ENCODE measurements around the gene NTN3. TPM values are rescaled to one million over a fixed set of nuclear protein-coding genes. Genes with fewer than 3 reads are reported as not detected.

Gene NTN3
- total RNA-seq, 1 experiment from 2014 or later = not detected

- Histone ChIP-seq H3K27me3 (no peaks in the 10 kb centered on the region), H3K4me3 (no peak overlapping the region), H3K9me3 (no peaks in the 10 kb centered on the region), H3K36me3 (peaks cover 8% of the 10 kb centered on the region)
- no peak for DNase-seq
These were observed 25.4 kb downstream of the NTN3 start for GRCh38 chr16:2496223-2497115.

DNA sequence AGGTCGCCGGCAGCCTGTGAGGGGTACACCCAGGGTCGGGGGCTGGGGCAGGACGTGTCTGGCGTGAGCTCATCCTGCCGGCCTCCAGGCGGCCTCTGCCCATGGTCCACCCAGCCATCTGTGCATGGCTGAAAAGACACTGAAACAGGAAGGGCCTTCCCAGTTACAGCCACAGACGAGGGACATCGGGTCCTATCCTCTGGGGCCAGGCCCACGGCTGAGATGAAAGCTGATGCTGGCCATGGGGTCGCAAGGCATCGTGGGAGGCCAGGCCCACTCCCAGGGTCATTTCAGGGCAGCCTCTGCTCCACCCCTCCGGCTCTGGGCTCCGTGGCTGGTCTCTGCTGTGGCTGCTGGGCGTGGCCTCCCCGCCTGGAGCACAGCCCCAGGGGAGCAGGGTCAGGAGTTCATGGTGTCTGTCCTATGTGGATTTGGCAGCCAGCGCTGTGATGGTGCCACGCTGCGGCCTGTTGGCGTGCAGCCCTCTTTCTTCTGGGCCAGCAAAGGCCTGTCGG lies 26.1 kb downstream of the NTN3 start:
- no peak overlapping the region for H3K4me3 ChIP-seq
- H3K27me3 ChIP-seq = no peaks in the 10 kb centered on the region
- peaks cover 13% of the 10 kb centered on the region for H3K36me3 ChIP-seq
- no peak for DNase-seq
- H3K9me3 ChIP-seq = no peaks in the 10 kb centered on the region

- no peak for DNase-seq
- no peaks in the 10 kb centered on the region for H3K27me3 ChIP-seq
- peaks cover 13% of the 10 kb centered on the region for H3K36me3 ChIP-seq
- H3K9me3 ChIP-seq = no peaks in the 10 kb centered on the region
- no peak overlapping the region for H3K4me3 ChIP-seq
These were observed 26.8 kb downstream of the NTN3 start for GRCh38 chr16:2497695-2498484.

- DNase-seq = no peak
- Histone ChIP-seq H3K4me3 (no peak overlapping the region), H3K27me3 (no peaks in the 10 kb centered on the region)
These were observed 27.6 kb downstream of the NTN3 start for GRCh38 chr16:2498531-2499253.

DNA sequence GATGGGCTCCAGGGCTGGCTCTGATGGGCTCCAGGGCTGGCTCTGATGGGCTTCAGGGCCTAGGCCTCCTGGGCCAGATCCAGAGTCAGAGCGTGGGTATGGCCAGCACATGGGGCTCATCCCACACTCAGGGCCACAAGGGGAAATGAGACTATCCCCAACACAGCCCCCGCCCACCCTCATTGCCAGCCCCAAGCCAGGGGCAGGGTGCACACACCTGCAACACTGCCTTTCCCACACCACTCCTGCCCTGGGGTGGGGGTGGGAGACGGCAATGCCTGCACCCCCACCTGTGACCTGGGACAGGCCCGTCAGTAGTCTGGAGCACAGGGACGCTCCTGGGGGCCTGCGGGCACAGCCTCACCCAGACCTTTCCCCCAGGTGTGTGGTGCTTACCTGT lies 28.4 kb downstream of the NTN3 start:
- Histone ChIP-seq H3K9me3 (no peaks in the 10 kb centered on the region), H3K27me3 (no peaks in the 10 kb centered on the region), H3K4me3 (no peak overlapping the region), H3K36me3 (peaks cover 13% of the 10 kb centered on the region)
- no peak for DNase-seq

More at GRCh38 chr16:2498531-2499253, 27.6 kb downstream of the NTN3 start:
- Histone ChIP-seq H3K36me3 (peaks cover 13% of the 10 kb centered on the region), H3K9me3 (no peaks in the 10 kb centered on the region)

DNA sequence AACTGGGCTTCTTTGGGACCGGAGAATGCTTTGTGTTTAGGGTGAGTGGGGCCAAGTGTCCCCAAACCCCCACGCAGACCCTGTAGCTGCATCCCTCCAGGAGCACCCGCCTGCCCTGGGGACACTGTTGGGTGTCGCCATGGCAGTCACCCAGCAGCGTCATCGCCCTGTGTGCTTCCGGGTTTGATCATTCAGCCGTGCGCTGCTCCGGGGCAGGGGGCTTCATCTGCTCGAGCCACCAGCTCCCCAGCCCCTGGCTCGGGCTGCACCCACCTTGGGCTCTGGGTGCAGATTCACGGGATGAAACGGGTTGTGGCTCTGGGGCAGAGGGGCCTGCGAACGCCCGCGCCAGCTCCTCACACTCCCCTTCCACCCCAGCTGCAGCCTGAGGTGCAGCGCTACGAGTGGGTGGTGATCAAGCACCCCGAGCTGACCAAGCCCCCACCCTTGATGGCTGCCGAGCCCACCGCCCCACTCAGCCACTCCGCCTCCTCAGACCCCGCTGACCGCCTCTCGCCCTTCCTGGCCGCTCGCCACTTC lies 28.9 kb downstream of the NTN3 start:
- Histone ChIP-seq H3K4me3 (no peak overlapping the region), H3K27me3 (no peaks in the 10 kb centered on the region), H3K9me3 (no peaks in the 10 kb centered on the region), H3K36me3 (peaks cover 13% of the 10 kb centered on the region)
- no peak for DNase-seq

DNA sequence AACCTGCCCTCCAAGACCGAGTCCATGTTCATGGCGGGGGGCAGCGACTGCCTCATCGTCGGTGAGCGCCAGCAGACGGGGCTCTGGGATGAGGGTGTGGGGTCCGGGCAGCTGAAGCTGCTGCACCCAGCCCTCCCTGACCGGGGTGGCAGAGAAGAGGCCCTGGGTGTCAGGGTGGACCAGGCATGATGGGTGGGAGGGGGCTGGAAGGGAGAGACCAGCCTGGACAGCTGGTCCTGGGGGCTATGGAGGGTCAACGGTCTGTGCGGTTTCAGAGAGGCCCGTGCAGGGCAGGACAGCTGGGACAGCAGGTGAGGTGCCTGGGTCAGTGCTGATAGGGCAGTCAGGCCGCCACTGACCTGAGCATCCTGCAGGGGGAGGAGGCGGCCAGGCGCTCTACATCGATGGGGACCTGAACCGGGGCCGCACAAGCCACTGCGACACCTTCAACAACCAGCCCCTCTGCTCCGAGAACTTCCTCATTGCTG lies 29.4 kb downstream of the NTN3 start:
- DNase-seq = no peak
- Histone ChIP-seq H3K4me3 (no peak overlapping the region), H3K9me3 (no peaks in the 10 kb centered on the region), H3K27me3 (no peaks in the 10 kb centered on the region), H3K36me3 (peaks cover 13% of the 10 kb centered on the region)

DNA sequence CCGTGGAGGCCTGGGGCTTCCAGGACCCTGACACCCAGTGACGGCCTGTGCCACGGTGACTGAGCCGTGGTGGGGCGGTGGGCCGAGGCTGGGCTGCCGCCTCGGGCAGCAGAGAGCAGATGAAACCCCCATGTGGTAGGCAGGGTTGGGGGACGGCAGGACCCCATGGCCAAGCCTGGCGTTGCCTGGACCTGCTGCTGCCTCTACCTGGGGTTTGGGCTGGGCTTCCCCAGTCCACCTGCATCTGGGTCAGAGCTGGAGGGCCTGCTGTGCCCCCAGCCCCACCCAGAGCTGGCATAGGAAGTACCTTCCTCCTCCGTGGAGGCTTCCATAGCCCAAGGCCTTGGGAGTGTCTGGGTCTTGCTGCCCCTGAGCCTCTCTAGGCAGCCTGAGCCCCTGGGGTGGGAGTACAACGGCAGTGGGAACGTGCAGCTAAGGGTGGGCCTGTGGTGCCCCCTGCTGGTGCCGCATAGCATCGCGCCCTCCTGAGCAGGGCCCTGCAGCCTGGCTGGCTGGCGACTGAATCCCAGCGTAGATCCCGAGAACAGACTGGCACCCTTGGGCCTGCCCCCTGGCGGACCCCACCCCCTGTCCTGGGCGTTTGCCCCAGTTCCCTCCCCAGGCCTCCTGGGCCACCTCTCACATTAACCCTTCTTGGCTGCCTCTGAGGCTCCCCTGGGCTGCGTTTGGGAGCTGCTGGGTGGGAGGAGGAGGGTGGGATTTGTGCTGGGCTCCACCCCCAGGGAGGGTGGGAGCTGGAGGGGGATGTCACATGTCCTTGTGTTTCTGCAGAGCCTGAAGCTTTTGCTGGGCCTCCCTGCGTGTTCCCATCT lies 30.0 kb downstream of the NTN3 start:
- Histone ChIP-seq H3K27me3 (no peaks in the 10 kb centered on the region), H3K4me3 (no peak overlapping the region), H3K9me3 (no peaks in the 10 kb centered on the region), H3K36me3 (peaks cover 13% of the 10 kb centered on the region)
- peak; percentile 69 for DNase-seq

GRCh38 chr16:2501946-2502895 lies 31.1 kb downstream of the NTN3 start:
- Histone ChIP-seq H3K36me3 (peaks cover 10% of the 10 kb centered on the region), H3K4me3 (no peak overlapping the region), H3K9me3 (no peaks in the 10 kb centered on the region), H3K27me3 (no peaks in the 10 kb centered on the region)
- DNase-seq = no peak

- DNase-seq = no peak
- Histone ChIP-seq H3K4me3 (no peak overlapping the region), H3K36me3 (peaks cover 4% of the 10 kb centered on the region), H3K27me3 (no peaks in the 10 kb centered on the region), H3K9me3 (no peaks in the 10 kb centered on the region)
These were observed 34.6 kb downstream of the NTN3 start for GRCh38 chr16:2505695-2506094.

DNA sequence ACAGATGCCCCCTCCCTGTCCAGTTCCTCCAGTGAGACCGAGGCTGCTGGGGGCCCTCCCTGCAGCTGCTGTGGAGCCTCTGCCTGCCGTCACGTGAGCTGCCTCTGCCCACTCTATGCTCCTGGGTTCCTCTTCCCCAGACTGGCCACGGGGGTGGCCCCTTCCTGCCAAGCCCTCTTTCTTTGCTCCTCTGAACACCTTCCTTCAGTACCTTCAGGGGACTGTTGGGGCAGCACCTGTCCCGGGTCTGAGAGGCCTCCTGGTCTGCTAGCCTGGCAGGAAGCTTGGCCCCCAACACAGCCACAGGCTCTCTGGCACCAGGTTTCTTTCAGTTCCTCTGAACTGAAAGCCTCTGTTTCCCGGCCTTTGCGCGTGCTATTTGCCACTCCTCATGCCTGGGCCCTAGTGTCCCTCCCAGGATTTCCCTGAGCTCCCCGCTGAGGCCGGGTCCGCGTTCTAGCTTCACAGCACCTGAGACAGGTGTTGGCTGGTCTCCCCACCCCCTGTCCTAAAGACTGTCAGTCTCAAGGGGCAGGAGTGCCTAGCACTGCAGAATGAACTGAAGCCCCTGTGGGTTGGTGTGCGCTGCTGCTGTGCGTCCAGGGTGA lies 36.1 kb downstream of the NTN3 start:
- H3K27me3 ChIP-seq = no peaks in the 10 kb centered on the region
- no peak for DNase-seq
- H3K9me3 ChIP-seq = no peaks in the 10 kb centered on the region
- H3K4me3 ChIP-seq = no peak overlapping the region
- H3K36me3 ChIP-seq = no peaks in the 10 kb centered on the region; the same call in 1 of the 2 replicates

DNA sequence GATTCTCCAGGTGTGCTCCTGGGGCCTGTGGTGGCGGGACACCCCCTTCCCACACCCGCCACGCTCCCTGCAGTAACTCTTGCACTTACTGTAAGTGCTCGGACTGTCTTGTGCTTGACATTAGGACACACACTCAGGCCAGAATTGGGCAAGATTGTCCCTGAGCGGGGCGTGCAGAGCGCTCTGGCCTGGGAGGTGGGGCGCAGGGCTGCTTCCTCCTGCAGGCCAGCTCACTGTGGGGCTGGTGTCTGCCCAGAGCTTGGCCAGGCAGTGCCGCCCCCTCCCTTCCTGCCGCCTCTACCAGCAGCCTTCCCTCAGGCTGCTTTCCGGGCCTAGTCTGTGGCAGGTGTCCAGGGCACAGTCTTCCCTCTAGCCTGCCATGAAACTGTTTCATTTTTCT lies 36.6 kb downstream of the NTN3 start:
- H3K36me3 ChIP-seq = no peaks in the 10 kb centered on the region
- no peak for DNase-seq
- H3K9me3 ChIP-seq = no peaks in the 10 kb centered on the region
- no peaks in the 10 kb centered on the region for H3K27me3 ChIP-seq
- H3K4me3 ChIP-seq = no peak overlapping the region

DNA sequence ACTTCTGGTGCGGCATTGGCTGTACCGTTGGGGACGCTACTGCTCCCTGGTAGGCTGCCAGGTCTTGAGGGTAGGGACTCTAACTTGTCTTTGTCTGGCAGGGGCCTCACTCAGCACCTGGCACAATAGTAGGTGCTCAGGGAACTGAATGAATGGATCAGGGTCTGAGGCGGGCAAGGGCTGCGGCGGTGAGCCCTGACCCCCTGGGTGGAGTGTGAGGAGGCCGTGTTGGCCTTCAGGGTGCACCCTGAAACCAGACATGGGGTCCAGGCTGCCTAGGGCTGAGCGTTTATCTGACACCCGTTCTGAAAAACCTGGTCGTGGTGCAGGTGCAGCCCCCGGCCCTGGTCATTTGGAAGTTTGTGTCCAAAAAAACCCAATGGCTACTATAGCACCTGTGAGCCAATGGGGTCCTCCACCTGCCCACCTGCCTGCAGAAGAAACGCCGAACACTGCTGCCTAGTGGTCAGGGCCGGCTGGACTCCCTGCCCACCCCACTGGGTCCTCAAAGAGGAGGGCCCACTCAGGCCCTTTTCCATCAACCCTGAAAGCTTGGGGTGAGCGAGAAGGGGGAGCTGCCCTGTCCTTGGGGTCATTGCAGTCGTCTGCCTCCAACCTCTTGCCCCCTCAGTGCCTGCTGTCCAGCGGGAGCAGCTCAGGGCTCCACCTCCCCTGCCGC lies 37.8 kb downstream of the NTN3 start:
- Histone ChIP-seq H3K9me3 (no peaks in the 10 kb centered on the region), H3K27me3 (no peaks in the 10 kb centered on the region), H3K36me3 (no peaks in the 10 kb centered on the region), H3K4me3 (no peak overlapping the region)
- no peak for DNase-seq
